ENCODE data around the gene ABCC6.
"Not testable (repeated sequence)": the region's sequence is repeated elsewhere in the genome, so short reads cannot be mapped to it uniquely, and the experiment has no call there.

ABCC6 gene

GRCh38 chr16:16190546-16190945 lies 32.7 kb downstream of the ABCC6 start:
- DNase-seq (ENCODE audit: low spot score), result no peak

DNA sequence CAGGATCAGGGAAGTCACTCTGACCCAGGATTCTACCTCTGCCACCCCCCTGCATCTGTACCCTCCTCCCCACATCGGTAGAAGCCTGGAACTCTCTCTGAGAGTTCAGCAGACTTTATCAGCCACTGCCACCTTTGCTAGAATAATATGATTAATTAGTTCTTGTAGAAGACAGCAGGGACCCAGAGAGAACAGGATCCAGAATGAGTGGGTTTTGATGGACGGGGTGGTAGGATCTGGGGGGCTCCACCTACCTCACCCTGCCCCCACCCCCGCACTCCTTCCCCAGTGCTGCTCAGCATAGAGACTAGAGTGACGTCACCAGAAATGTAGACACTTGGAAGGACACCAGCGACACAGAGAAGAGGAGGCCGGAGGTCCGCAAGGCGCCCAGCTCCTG lies 33.5 kb downstream of the ABCC6 start:
- DNase-seq (ENCODE audit: low spot score), result no peak

- DNase-seq (ENCODE audit: low spot score), result no peak
Measured at GRCh38 chr16:16188827-16189226, 34.5 kb downstream of the ABCC6 start.

DNA sequence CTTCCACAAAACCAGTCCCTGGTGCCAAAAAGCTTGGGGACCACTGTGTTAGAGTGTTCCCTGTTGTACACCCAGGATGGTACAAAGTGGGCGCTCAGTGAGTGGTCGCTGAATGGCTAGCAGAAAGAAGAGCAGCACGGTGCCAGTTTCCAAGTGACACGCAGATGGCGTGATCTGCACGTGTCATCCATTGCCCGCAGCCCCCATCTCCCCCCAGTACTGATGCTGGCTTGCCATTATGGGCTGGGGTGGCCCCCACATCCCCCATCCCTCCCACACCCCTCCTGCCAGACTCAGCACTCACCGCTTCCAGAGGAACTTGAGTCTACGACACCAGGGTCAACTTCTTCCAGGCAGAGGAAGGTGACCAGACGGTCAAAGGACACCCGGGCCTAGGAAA lies 36.5 kb downstream of the ABCC6 start:
- DNase-seq (ENCODE audit: low spot score), result no peak

- DNase-seq (ENCODE audit: low spot score), result no peak
Measured at GRCh38 chr16:16185095-16185494, 38.2 kb downstream of the ABCC6 start.

DNA sequence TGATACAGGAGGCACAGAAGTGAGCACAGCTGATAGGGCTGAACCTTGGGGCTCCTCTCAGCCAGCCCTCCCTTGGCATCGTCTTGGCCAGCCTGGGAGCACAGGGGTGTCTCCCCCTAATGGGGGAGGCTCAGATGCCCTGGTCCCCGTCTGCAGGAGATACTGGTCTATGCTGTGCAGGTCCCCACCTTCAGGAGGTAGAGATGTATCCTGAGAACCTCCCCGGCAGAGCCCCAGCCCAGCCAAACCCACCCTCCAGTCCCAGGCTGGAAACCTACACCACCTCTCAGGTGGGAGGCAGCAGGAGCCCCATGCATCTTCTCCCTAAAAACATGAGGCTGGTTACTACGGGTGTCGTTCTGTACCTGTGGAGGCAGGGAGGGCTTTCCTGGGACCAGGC lies 38.7 kb downstream of the ABCC6 start:
- DNase-seq (ENCODE audit: low spot score), result no peak

DNA sequence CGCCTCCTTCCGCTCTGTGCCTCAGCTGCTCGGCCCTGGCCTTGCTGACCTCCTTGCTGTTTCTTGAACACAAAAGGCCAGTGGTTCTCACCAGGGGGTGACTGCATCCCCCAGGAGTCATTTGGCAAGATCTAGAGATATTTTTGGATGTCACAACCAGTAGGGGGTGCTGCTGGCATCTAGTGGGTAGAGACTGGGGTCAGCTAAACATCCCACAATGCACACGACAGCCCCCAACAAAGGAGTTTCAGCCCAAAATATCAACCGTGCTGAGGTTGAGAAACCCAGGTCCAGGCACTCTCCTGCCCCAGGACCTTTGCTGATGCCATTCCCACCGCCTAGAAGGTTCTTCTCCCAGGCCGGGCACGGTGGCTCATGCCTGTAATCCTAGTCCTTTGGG lies 39.7 kb downstream of the ABCC6 start:
- DNase-seq (ENCODE audit: low spot score), result no peak

DNA sequence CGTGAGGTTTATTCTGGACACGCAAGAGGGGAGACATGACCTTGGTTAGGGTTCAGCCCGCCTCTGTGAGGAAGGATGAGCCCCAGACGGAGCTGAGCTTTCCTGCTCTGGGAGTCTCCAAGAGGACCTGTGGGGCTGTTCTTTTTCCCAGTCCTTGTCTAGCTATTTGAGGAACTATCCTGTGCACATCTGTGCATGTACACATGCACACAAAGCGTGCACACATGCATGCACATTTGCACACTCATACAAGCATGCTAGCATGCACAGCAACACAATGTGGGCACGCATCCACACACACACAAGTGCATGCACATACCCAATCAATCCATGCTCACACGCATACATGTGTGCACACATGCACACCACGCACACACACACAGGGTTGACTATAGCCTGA lies 40.4 kb downstream of the ABCC6 start:
- DNase-seq (ENCODE audit: low spot score), result no peak

DNA sequence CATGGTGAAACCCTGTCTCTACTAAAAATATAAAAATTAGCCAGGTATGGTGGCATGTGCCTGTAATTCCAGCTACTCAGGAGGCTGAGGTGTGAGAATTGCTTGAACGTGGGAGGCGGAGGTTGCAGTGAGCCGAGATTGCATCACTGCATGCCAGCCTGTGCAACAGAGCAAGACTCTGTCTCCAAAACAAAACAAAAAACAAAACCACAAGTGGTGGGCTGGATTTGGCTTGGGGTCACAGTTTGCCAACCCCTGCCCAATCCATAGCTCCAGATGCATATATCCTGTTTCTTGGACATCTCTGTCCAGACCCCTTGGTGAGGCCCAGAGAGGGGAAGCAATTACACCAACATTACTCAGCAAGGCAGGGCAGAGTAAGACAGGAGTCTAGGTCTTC lies 41.5 kb downstream of the ABCC6 start:
- not testable (repeated sequence) for DNase-seq (ENCODE audit: low spot score)

DNA sequence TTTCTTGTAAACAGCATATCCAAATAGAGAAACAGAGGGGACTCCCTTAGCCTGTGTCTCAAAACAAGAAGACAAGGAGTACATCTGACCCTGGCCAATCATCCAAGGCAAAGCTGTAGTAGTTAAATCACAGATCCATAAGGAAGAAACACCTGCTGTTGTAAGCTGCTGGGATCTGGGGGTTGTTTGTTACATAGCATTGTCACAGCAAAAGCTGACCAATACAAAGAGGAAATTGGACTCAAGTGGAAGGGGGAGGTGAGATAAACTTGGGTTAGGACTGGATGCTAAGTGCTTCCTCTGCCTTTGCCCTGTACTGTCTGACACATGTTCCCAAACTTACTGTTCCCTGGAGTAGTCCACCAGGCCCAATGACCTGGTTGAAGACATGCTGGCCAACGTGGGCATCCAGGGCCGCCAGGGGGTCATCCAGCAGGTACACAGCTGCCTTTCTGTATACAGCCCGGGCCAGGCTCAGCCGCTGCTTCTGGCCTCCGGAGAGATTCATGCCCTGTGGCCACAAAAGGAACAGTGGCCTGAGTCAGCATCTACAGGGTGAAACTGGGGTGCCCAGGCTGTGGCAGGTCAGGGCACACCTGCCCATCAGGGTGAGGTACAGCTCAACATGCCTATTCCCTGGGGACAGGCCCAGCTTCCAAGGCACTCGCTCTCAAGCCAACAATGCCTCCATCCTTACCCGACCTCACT lies 44.7 kb downstream of the ABCC6 start:
- no peak for DNase-seq (ENCODE audit: low spot score)

GRCh38 chr16:16176328-16176727 lies 47.0 kb downstream of the ABCC6 start:
- no peak for DNase-seq (ENCODE audit: low spot score)

GRCh38 chr16:16175296-16175695 lies 48.0 kb downstream of the ABCC6 start:
- DNase-seq (ENCODE audit: low spot score), result no peak

GRCh38 chr16:16172991-16173390 lies 50.3 kb downstream of the ABCC6 start:
- DNase-seq (ENCODE audit: low spot score), result no peak

DNA sequence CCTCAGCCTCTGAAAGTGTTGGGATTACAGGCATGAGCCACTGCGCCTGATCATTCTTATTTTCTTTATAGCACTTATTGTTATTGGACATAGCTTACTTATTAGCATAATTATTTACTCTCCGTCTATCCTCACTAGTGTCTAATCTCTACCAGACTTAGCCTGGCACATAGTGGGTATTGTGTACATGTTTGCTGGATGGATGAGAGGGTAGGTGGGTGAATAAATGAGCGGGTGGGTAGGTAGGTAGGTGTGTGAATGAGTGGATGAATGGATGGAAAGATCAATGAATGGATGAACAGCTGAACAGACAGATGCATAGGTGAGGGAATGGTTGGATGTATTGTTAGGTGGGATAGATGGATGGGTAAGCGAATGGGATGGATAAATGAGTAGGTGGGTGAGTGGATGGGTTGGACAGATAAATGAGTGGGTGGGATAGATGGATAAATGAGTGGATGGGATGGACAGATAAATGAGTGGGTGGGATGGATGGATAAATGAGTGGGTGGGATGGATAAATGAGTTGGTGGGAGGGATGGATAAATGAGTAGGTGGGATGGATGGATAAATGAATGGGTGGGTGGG lies 51.9 kb downstream of the ABCC6 start:
- DNase-seq (ENCODE audit: low spot score), result no peak

DNA sequence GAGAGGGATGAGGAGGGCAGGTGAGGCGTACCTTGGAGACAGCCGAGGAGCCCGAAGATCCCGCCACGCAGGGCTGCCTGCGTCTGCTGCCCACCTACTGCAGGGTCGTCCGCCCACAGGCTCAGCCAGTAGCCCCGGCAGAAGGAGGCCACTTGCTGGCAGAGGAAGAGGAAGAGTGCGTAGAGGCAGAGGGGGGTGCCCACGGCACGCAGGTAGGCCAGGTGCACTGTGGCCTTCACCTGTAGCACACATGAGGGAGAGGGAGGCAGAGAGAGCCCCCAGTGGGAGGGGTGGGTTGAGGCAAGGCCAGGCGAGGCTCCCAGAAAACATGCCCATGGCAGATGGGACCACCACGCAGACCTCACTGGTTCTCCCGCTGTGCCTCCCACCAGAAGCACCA lies 53.7 kb downstream of the ABCC6 start:
- DNase-seq (ENCODE audit: low spot score), result no peak

- DNase-seq (ENCODE audit: low spot score), result no peak
Measured at GRCh38 chr16:16168431-16168830, 54.9 kb downstream of the ABCC6 start.

DNA sequence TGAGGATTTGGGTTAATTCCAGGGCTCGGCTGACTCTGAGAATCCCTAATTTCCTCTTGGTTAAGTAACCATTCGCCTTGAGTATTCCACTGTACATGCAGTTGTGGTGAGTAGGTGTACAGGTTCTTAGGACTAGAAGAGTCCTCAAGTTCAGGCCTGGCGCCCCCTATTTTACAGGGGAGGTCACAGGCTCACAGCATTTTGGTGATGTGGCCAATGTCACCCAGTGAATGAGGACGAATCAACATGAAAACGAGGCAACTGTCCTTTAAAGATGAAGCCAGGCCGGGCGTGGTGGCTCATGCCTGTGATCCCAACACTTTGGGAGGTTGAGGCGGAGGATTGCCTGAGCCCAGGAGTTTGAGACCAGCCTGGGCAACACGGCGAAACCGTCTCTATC lies 55.4 kb downstream of the ABCC6 start:
- DNase-seq (ENCODE audit: low spot score), result no peak

DNA sequence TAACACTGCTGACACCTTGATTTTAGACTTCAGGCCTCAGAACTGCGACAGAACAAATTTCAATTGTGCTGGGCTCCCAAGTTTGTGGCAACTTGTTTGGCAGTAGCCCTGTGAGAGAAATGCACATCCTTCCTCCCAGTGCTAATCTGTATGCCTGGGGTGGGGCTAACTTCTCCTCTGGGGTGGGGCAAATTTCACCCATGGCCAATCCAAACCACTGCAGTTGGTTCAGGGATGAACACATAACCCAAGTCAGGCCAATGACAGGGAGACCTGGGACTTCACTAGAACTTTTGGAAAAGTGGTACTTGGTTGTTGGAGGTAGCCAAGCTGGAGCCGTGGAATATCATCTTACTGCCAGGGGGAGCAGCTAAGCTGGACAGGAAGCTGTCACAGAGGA lies 56.3 kb downstream of the ABCC6 start:
- no peak for DNase-seq (ENCODE audit: low spot score)

GRCh38 chr16:16166085-16166484 lies 57.2 kb downstream of the ABCC6 start:
- no peak for DNase-seq (ENCODE audit: low spot score)

- no peak for DNase-seq (ENCODE audit: low spot score)
Measured at GRCh38 chr16:16164243-16164642, 59.1 kb downstream of the ABCC6 start.

GRCh38 chr16:16163571-16163970 lies 59.7 kb downstream of the ABCC6 start:
- DNase-seq (ENCODE audit: low spot score), result no peak

DNA sequence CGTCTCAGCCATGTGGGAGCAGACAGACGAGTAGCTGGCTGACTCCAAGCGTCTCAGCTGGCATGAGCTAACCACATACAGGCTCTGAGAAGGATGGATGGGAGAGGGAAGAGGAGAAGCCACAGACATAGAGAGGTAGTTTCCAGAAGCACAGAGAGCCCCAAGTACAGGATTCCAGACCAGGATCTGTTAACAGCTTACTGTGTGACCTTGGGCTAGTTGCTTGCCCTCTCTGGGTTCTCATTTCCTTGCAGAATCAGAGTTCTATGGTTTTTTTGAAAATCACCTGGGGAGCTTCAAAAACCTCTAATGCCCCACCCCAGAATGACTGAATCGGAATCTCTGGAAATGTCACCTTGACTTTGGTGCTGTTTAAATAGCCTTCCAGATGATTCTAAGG lies 60.2 kb downstream of the ABCC6 start:
- no peak for DNase-seq (ENCODE audit: low spot score)

GRCh38 chr16:16162591-16162990 lies 60.7 kb downstream of the ABCC6 start:
- DNase-seq (ENCODE audit: low spot score), result no peak

DNA sequence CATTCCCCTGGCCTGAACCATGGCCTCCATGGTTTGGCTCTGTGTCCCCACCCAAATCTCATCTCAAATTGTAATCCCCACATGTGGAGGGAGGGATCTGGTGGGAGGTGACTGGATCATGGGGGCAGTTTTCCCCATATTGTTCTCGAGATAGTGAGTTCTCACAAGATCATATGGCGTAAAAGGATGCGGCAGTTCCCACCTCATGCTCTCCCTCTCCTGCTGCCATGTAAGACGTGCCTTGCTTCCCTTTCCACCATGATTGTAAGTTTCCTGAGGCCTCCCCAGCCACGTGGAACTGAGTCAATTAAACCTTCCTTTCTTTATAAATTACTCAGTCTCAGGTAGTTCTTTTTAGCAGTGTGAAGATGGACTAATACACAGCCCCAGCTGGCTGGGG lies 61.5 kb downstream of the ABCC6 start:
- DNase-seq (ENCODE audit: low spot score), result not testable (repeated sequence)

All from COLO829 (cell line).